ENCODE results near the gene TMEM156.
"Not testable (repeated sequence)": the region's sequence is repeated elsewhere in the genome, so short reads cannot be mapped to it uniquely, and the experiment has no call there.

TMEM156 gene

GRCh38 chr4:39044956-39045826, 13.0 kb upstream of the TMEM156 start:
- peak; percentile 51 for DNase-seq
- in situ Hi-C loops (cut with MboI; ENCODE audit: low pct_unique_long_range_greater_than_20kb, low sequenced_read_pairs) = no loop called here

GRCh38 chr4:39044364-39044955, 12.3 kb upstream of the TMEM156 start:
- peak; percentile 89 for DNase-seq
- in situ Hi-C loops (cut with MboI; ENCODE audit: low pct_unique_long_range_greater_than_20kb, low sequenced_read_pairs) = no loop called here

- in situ Hi-C loops (cut with MboI; ENCODE audit: low pct_unique_long_range_greater_than_20kb, low sequenced_read_pairs) = no loop called here
- DNase-seq = peak; percentile 44
These were observed 11.7 kb upstream of the TMEM156 start for GRCh38 chr4:39043861-39044363.

GRCh38 chr4:39043058-39043860, 11.1 kb upstream of the TMEM156 start:
- in situ Hi-C loops (cut with MboI; ENCODE audit: low pct_unique_long_range_greater_than_20kb, low sequenced_read_pairs) = no loop called here
- DNase-seq = peak; percentile 43

GRCh38 chr4:39042366-39042765, 10.2 kb upstream of the TMEM156 start:
- no peak for DNase-seq
- in situ Hi-C loops (cut with MboI; ENCODE audit: low pct_unique_long_range_greater_than_20kb, low sequenced_read_pairs) = no loop called here

GRCh38 chr4:39039108-39039507, 6.9 kb upstream of the TMEM156 start:
- in situ Hi-C loops (cut with MboI; ENCODE audit: low pct_unique_long_range_greater_than_20kb, low sequenced_read_pairs) = no loop called here
- DNase-seq = no peak

- in situ Hi-C loops (cut with MboI; ENCODE audit: low pct_unique_long_range_greater_than_20kb, low sequenced_read_pairs) = no loop called here
- no peak for DNase-seq
These were observed 5.7 kb upstream of the TMEM156 start for GRCh38 chr4:39037941-39038340.

- in situ Hi-C loops (cut with MboI; ENCODE audit: low pct_unique_long_range_greater_than_20kb, low sequenced_read_pairs) = no loop called here
- no peak for DNase-seq
These were observed 5.2 kb upstream of the TMEM156 start for GRCh38 chr4:39037491-39037825.

- in situ Hi-C loops (cut with MboI; ENCODE audit: low pct_unique_long_range_greater_than_20kb, low sequenced_read_pairs) = no loop called here
- DNase-seq = no peak
These were observed 4.0 kb upstream of the TMEM156 start for GRCh38 chr4:39036172-39036571.

- DNase-seq; in situ Hi-C loops (cut with MboI; ENCODE audit: low pct_unique_long_range_greater_than_20kb, low sequenced_read_pairs): not testable (repeated sequence)
These were observed 604 bp downstream of the TMEM156 start for GRCh38 chr4:39031590-39032020.

GRCh38 chr4:39030725-39031124, 1.5 kb downstream of the TMEM156 start:
- in situ Hi-C loops (cut with MboI; ENCODE audit: low pct_unique_long_range_greater_than_20kb, low sequenced_read_pairs) = no loop called here
- DNase-seq = no peak

- in situ Hi-C loops (cut with MboI; ENCODE audit: low pct_unique_long_range_greater_than_20kb, low sequenced_read_pairs) = no loop called here
- peak; percentile 40 for DNase-seq
These were observed 2.2 kb downstream of the TMEM156 start for GRCh38 chr4:39029752-39030694.

GRCh38 chr4:39026096-39026495, 6.1 kb downstream of the TMEM156 start:
- DNase-seq = no peak
- in situ Hi-C loops (cut with MboI; ENCODE audit: low pct_unique_long_range_greater_than_20kb, low sequenced_read_pairs) = no loop called here

GRCh38 chr4:39025552-39026085, 6.6 kb downstream of the TMEM156 start:
- in situ Hi-C loops (cut with MboI; ENCODE audit: low pct_unique_long_range_greater_than_20kb, low sequenced_read_pairs) = no loop called here
- DNase-seq = peak; percentile 43

- in situ Hi-C loops (cut with MboI; ENCODE audit: low pct_unique_long_range_greater_than_20kb, low sequenced_read_pairs) = no loop called here
- no peak for DNase-seq
These were observed 7.8 kb downstream of the TMEM156 start for GRCh38 chr4:39024311-39024865.

- DNase-seq = no peak
- in situ Hi-C loops (cut with MboI; ENCODE audit: low pct_unique_long_range_greater_than_20kb, low sequenced_read_pairs) = no loop called here
These were observed 9.2 kb downstream of the TMEM156 start for GRCh38 chr4:39023059-39023458.

GRCh38 chr4:39022241-39022640, 10.0 kb downstream of the TMEM156 start:
- DNase-seq = no peak
- in situ Hi-C loops (cut with MboI; ENCODE audit: low pct_unique_long_range_greater_than_20kb, low sequenced_read_pairs) = no loop called here

GRCh38 chr4:39021631-39022030, 10.6 kb downstream of the TMEM156 start:
- DNase-seq = no peak
- in situ Hi-C loops (cut with MboI; ENCODE audit: low pct_unique_long_range_greater_than_20kb, low sequenced_read_pairs) = no loop called here
